ENCODE measurements around the gene LTB4R2.
A peak's percentile ranks its signal among the peaks of the same experiment; 100 is the strongest.

LTB4R2 gene

GRCh38 chr14:24299255-24300191 is 10.4 kb upstream of the LTB4R2 start, which contains the start of the genes DHRS1 and NOP9:
Gene DHRS1, minus strand, starts transcription at chr14:24299780. Its CDS starts 674 bp downstream, at chr14:24299106.
Gene NOP9, plus strand, starts transcription at chr14:24299850. Its CDS starts 105 bp downstream, at chr14:24299955.
- DNase-seq (ENCODE audit: low spot score), result peak; percentile 97

- no peak for DNase-seq (ENCODE audit: low spot score)
These were observed 9.5 kb upstream of the LTB4R2 start for GRCh38 chr14:24300326-24300980.

- DNase-seq (ENCODE audit: low spot score), result no peak
These were observed 5.9 kb upstream of the LTB4R2 start for GRCh38 chr14:24304019-24304387.

- no peak for DNase-seq (ENCODE audit: low spot score)
These were observed 2.8 kb upstream of the LTB4R2 start for GRCh38 chr14:24307156-24307574.

GRCh38 chr14:24307575-24308341 is 2.2 kb upstream of the LTB4R2 start, which contains the start of gene CIDEB:
Gene CIDEB, minus strand, starts transcription at chr14:24307977. Its CDS starts 119 bp downstream, at chr14:24307858.
- DNase-seq (ENCODE audit: low spot score), result peak; percentile 82

GRCh38 chr14:24308342-24309124 is 1.4 kb upstream of the LTB4R2 start:
- no peak for DNase-seq (ENCODE audit: low spot score)

GRCh38 chr14:24310265-24310645 is 315 bp downstream of the LTB4R2 start:
- no peak for DNase-seq (ENCODE audit: low spot score)

GRCh38 chr14:24310646-24311604 is 985 bp downstream of the LTB4R2 start, which contains the start of gene LTB4R:
Gene LTB4R, plus strand, starts transcription at chr14:24311502. Its CDS starts 4,150 bp downstream, at chr14:24315652.
- peak; percentile 93 for DNase-seq (ENCODE audit: low spot score)

GRCh38 chr14:24311837-24312615 is 2.1 kb downstream of the LTB4R2 start:
- peak; percentile 31 for DNase-seq (ENCODE audit: low spot score)

GRCh38 chr14:24312736-24313507 is 3.0 kb downstream of the LTB4R2 start:
- DNase-seq (ENCODE audit: low spot score), result no peak

- no peak for DNase-seq (ENCODE audit: low spot score)
These were observed 4.0 kb downstream of the LTB4R2 start for GRCh38 chr14:24313913-24314312.

- no peak for DNase-seq (ENCODE audit: low spot score)
These were observed 4.6 kb downstream of the LTB4R2 start for GRCh38 chr14:24314377-24315193.

- no peak for DNase-seq (ENCODE audit: low spot score)
These were observed 5.4 kb downstream of the LTB4R2 start for GRCh38 chr14:24315243-24315806.

- DNase-seq (ENCODE audit: low spot score), result peak; percentile 39
These were observed 6.1 kb downstream of the LTB4R2 start for GRCh38 chr14:24315807-24316596.

- DNase-seq (ENCODE audit: low spot score), result no peak
These were observed 6.6 kb downstream of the LTB4R2 start for GRCh38 chr14:24316597-24316950.

GRCh38 chr14:24317141-24317928 is 7.4 kb downstream of the LTB4R2 start:
- DNase-seq (ENCODE audit: low spot score), result peak; percentile 56
